ENCODE measurements around the gene PRKD1.
"Not testable (repeated sequence)": the region's sequence is repeated elsewhere in the genome, so short reads cannot be mapped to it uniquely, and the experiment has no call there.

The PRKD1 gene

GRCh38 chr14:29803045-29803444 lies 124.6 kb downstream of the PRKD1 start:
- Histone ChIP-seq H3K36me3 (ENCODE audit: control insufficient read depth, insufficient read depth, low read length) (no peaks in the 10 kb centered on the region), H3K4me1 (ENCODE audit: control insufficient read depth, insufficient read depth, low read length) (no peaks in the 10 kb centered on the region), H3K9ac (ENCODE audit: low read length) (no peak overlapping the region), H3K9me3 (ENCODE audit: control insufficient read depth, low read length) (no peaks in the 10 kb centered on the region), H3K4me3 (ENCODE audit: low read length) (no peak overlapping the region), H3K27me3 (ENCODE audit: control insufficient read depth, insufficient read depth, low read length) (no peaks in the 10 kb centered on the region)

GRCh38 chr14:29802211-29802610 lies 125.4 kb downstream of the PRKD1 start:
- no peaks in the 10 kb centered on the region for H3K36me3 ChIP-seq (ENCODE audit: control insufficient read depth, insufficient read depth, low read length)
- H3K4me1 ChIP-seq (ENCODE audit: control insufficient read depth, insufficient read depth, low read length): no peaks in the 10 kb centered on the region
- no peak overlapping the region for H3K9ac ChIP-seq (ENCODE audit: low read length)
- no peak overlapping the region for H3K4me3 ChIP-seq (ENCODE audit: low read length)
- H3K27me3 ChIP-seq (ENCODE audit: control insufficient read depth, insufficient read depth, low read length): no peaks in the 10 kb centered on the region
- H3K9me3 ChIP-seq (ENCODE audit: control insufficient read depth, low read length): no peaks in the 10 kb centered on the region

- Histone ChIP-seq H3K27me3 (ENCODE audit: control insufficient read depth, insufficient read depth, low read length) (no peaks in the 10 kb centered on the region), H3K4me3 (ENCODE audit: low read length) (no peak overlapping the region), H3K36me3 (ENCODE audit: control insufficient read depth, insufficient read depth, low read length) (no peaks in the 10 kb centered on the region), H3K9ac (ENCODE audit: low read length) (no peak overlapping the region), H3K9me3 (ENCODE audit: control insufficient read depth, low read length) (no peaks in the 10 kb centered on the region), H3K4me1 (ENCODE audit: control insufficient read depth, insufficient read depth, low read length) (no peaks in the 10 kb centered on the region)
Observed at GRCh38 chr14:29800961-29801360, 126.7 kb downstream of the PRKD1 start.

GRCh38 chr14:29799464-29800095 lies 128.1 kb downstream of the PRKD1 start:
- Histone ChIP-seq H3K27me3 (ENCODE audit: control insufficient read depth, insufficient read depth, low read length) (no peaks in the 10 kb centered on the region), H3K4me3 (ENCODE audit: low read length) (no peak overlapping the region), H3K9me3 (ENCODE audit: control insufficient read depth, low read length) (no peaks in the 10 kb centered on the region), H3K36me3 (ENCODE audit: control insufficient read depth, insufficient read depth, low read length) (no peaks in the 10 kb centered on the region), H3K4me1 (ENCODE audit: control insufficient read depth, insufficient read depth, low read length) (no peaks in the 10 kb centered on the region), H3K9ac (ENCODE audit: low read length) (no peak overlapping the region)

- H3K4me1 ChIP-seq (ENCODE audit: control insufficient read depth, insufficient read depth, low read length): no peaks in the 10 kb centered on the region
- H3K9ac ChIP-seq (ENCODE audit: low read length): no peak overlapping the region
- H3K36me3 ChIP-seq (ENCODE audit: control insufficient read depth, insufficient read depth, low read length): no peaks in the 10 kb centered on the region
- no peak overlapping the region for H3K4me3 ChIP-seq (ENCODE audit: low read length)
- H3K27me3 ChIP-seq (ENCODE audit: control insufficient read depth, insufficient read depth, low read length): no peaks in the 10 kb centered on the region
- no peaks in the 10 kb centered on the region for H3K9me3 ChIP-seq (ENCODE audit: control insufficient read depth, low read length)
Observed at GRCh38 chr14:29798811-29799210, 128.8 kb downstream of the PRKD1 start.

GRCh38 chr14:29798108-29798663 lies 129.5 kb downstream of the PRKD1 start:
- no peaks in the 10 kb centered on the region for H3K9me3 ChIP-seq (ENCODE audit: control insufficient read depth, low read length)
- no peak overlapping the region for H3K4me3 ChIP-seq (ENCODE audit: low read length)
- H3K4me1 ChIP-seq (ENCODE audit: control insufficient read depth, insufficient read depth, low read length): no peaks in the 10 kb centered on the region

GRCh38 chr14:29796853-29797252 lies 130.8 kb downstream of the PRKD1 start:
- Histone ChIP-seq H3K9me3 (ENCODE audit: control insufficient read depth, low read length) (no peaks in the 10 kb centered on the region), H3K4me1 (ENCODE audit: control insufficient read depth, insufficient read depth, low read length) (no peaks in the 10 kb centered on the region), H3K27me3 (ENCODE audit: control insufficient read depth, insufficient read depth, low read length) (no peaks in the 10 kb centered on the region), H3K36me3 (ENCODE audit: control insufficient read depth, insufficient read depth, low read length) (no peaks in the 10 kb centered on the region), H3K4me3 (ENCODE audit: low read length) (no peak overlapping the region), H3K9ac (ENCODE audit: low read length) (no peak overlapping the region)

More at GRCh38 chr14:29798108-29798663, 129.5 kb downstream of the PRKD1 start:
- H3K36me3 ChIP-seq (ENCODE audit: control insufficient read depth, insufficient read depth, low read length): no peaks in the 10 kb centered on the region
- no peaks in the 10 kb centered on the region for H3K27me3 ChIP-seq (ENCODE audit: control insufficient read depth, insufficient read depth, low read length)
- no peak overlapping the region for H3K9ac ChIP-seq (ENCODE audit: low read length)

GRCh38 chr14:29789475-29789874 lies 138.2 kb downstream of the PRKD1 start:
- Histone ChIP-seq H3K9ac (ENCODE audit: low read length) (no peak overlapping the region), H3K36me3 (ENCODE audit: control insufficient read depth, insufficient read depth, low read length) (no peaks in the 10 kb centered on the region), H3K27me3 (ENCODE audit: control insufficient read depth, insufficient read depth, low read length) (no peaks in the 10 kb centered on the region), H3K9me3 (ENCODE audit: control insufficient read depth, low read length) (no peaks in the 10 kb centered on the region), H3K4me3 (ENCODE audit: low read length) (no peak overlapping the region), H3K4me1 (ENCODE audit: control insufficient read depth, insufficient read depth, low read length) (no peaks in the 10 kb centered on the region)

- H3K36me3 ChIP-seq (ENCODE audit: control insufficient read depth, insufficient read depth, low read length): no peaks in the 10 kb centered on the region
- H3K4me1 ChIP-seq (ENCODE audit: control insufficient read depth, insufficient read depth, low read length): no peaks in the 10 kb centered on the region
- H3K9me3 ChIP-seq (ENCODE audit: control insufficient read depth, low read length): no peaks in the 10 kb centered on the region
- no peaks in the 10 kb centered on the region for H3K27me3 ChIP-seq (ENCODE audit: control insufficient read depth, insufficient read depth, low read length)
- H3K9ac ChIP-seq (ENCODE audit: low read length): no peak overlapping the region
- H3K4me3 ChIP-seq (ENCODE audit: low read length): no peak overlapping the region
Observed at GRCh38 chr14:29788093-29788492, 139.6 kb downstream of the PRKD1 start.

- Histone ChIP-seq H3K27me3 (ENCODE audit: control insufficient read depth, insufficient read depth, low read length) (no peaks in the 10 kb centered on the region), H3K4me1 (ENCODE audit: control insufficient read depth, insufficient read depth, low read length) (no peaks in the 10 kb centered on the region), H3K9ac (ENCODE audit: low read length) (no peak overlapping the region), H3K9me3 (ENCODE audit: control insufficient read depth, low read length) (no peaks in the 10 kb centered on the region), H3K36me3 (ENCODE audit: control insufficient read depth, insufficient read depth, low read length) (no peaks in the 10 kb centered on the region), H3K4me3 (ENCODE audit: low read length) (no peak overlapping the region)
Observed at GRCh38 chr14:29783556-29783955, 144.1 kb downstream of the PRKD1 start.

- Histone ChIP-seq H3K4me3 (ENCODE audit: low read length) (no peak overlapping the region), H3K36me3 (ENCODE audit: control insufficient read depth, insufficient read depth, low read length) (no peaks in the 10 kb centered on the region), H3K4me1 (ENCODE audit: control insufficient read depth, insufficient read depth, low read length) (no peaks in the 10 kb centered on the region), H3K9me3 (ENCODE audit: control insufficient read depth, low read length) (no peaks in the 10 kb centered on the region), H3K27me3 (ENCODE audit: control insufficient read depth, insufficient read depth, low read length) (no peaks in the 10 kb centered on the region), H3K9ac (ENCODE audit: low read length) (no peak overlapping the region)
Observed at GRCh38 chr14:29782041-29782440, 145.6 kb downstream of the PRKD1 start.

- not testable (repeated sequence) for H3K4me1 ChIP-seq (ENCODE audit: control insufficient read depth, insufficient read depth, low read length); H3K36me3 ChIP-seq (ENCODE audit: control insufficient read depth, insufficient read depth, low read length); H3K9me3 ChIP-seq (ENCODE audit: control insufficient read depth, low read length); H3K4me3 ChIP-seq (ENCODE audit: low read length); H3K9ac ChIP-seq (ENCODE audit: low read length); H3K27me3 ChIP-seq (ENCODE audit: control insufficient read depth, insufficient read depth, low read length)
Observed at GRCh38 chr14:29777142-29777541, 150.5 kb downstream of the PRKD1 start.

GRCh38 chr14:29773990-29774389 lies 153.7 kb downstream of the PRKD1 start:
- Histone ChIP-seq H3K4me1 (ENCODE audit: control insufficient read depth, insufficient read depth, low read length) (no peaks in the 10 kb centered on the region), H3K9ac (ENCODE audit: low read length) (no peak overlapping the region), H3K36me3 (ENCODE audit: control insufficient read depth, insufficient read depth, low read length) (no peaks in the 10 kb centered on the region), H3K4me3 (ENCODE audit: low read length) (no peak overlapping the region), H3K9me3 (ENCODE audit: control insufficient read depth, low read length) (no peaks in the 10 kb centered on the region), H3K27me3 (ENCODE audit: control insufficient read depth, insufficient read depth, low read length) (no peaks in the 10 kb centered on the region)

All from mucosa of stomach (tissue), 1 donor.